Stomach (tissue), 9 donors: Measurements from ENCODE around the gene GCNT2. TPM values are rescaled to one million over a fixed set of nuclear protein-coding genes. Genes with fewer than 3 reads are reported as not detected.

Source experiments
- DNase-seq, 2 donors: peaks; one replicate each; pipeline versions ENCODE4 v3.0.0 to v3.0.0-alpha.2; 2013 to 2019
- H3K27ac ChIP-seq, 5 donors: fragments of 200-600 bp in 4 of 5; sonication (generic) in 4 of 5; one replicate each; pipeline ENCODE4 v1.5.1; 2013 to 2019; ENCODE audit warnings: mild to moderate bottlenecking in 1 of 5, moderate library complexity in 1 of 5
- H3K27me3 ChIP-seq, 3 donors: fragments of 200-600 bp; sonication (generic); one replicate each; pipeline ENCODE4 v1.5.1; 2017 to 2019; ENCODE audit warnings: mixed run types in 1 of 3
- H3K36me3 ChIP-seq, 4 donors: fragments of 200-600 bp; sonication (generic); 1 replicate in 3 of 4; 2 replicates in 1 of 4; pipeline ENCODE4 v1.5.1; 2016 to 2019
- H3K4me1 ChIP-seq, 4 donors: fragments of 200-600 bp; sonication (generic); one replicate each; pipeline ENCODE4 v1.5.1; 2016 to 2019
- H3K4me3 ChIP-seq, 4 donors: fragments of 200-600 bp; sonication (generic) in 3 of 4; one replicate each; pipeline ENCODE4 v1.5.1; 2016 to 2019; ENCODE audit warnings: mild to moderate bottlenecking in 1 of 4
- H3K9me3 ChIP-seq, 4 donors: fragments of 200-600 bp; sonication (generic); one replicate each; pipeline ENCODE4 v1.5.1; 2016 to 2019
- CTCF ChIP-seq, 7 experiments: fragments of 450-650 bp in 4 of 7; fragments of 200-600 bp in 3 of 7; sonication (generic) in 3 of 7; IDR thresholded peaks; one replicate each; pipeline ENCODE4 v1.5.1; 2016 to 2019; ENCODE audit warnings: antibody characterized with exemption in 7 of 7, control low read depth in 2 of 7, mild to moderate bottlenecking in 1 of 7
- EP300 ChIP-seq: sonication (generic); formaldehyde crosslinking; IDR thresholded peaks from one replicate; pipeline ENCODE4 v1.6.1; 2017; ENCODE audit warnings: antibody characterized with exemption
- POLR2A ChIP-seq, 4 donors: fragments of 450-650 bp; IDR thresholded peaks; one replicate each; pipeline ENCODE4 v1.6.1; 2016; ENCODE audit warnings: antibody characterized with exemption in 4 of 4, control low read depth in 2 of 4, mild to moderate bottlenecking in 1 of 4, moderate library complexity in 1 of 4
- POLR2AphosphoS5 ChIP-seq, 3 donors: sonication (generic); formaldehyde crosslinking; IDR thresholded peaks; one replicate each; pipeline ENCODE4 v1.6.1; 2016; ENCODE audit warnings: antibody characterized with exemption in 3 of 3
- WGBS, 5 donors: extraction: QIAGEN DNeasy Blood & Tissue Kit in 3 of 5; methylation state at CpG; one replicate each; pipeline versions ENCODE4 v1.1.5 to v1.1.7; 2013 to 2018; 5-methylcytosine and 5-hydroxymethylcytosine counted together
- intact Hi-C: fragments of 100-400 bp; cut with DNase I; formaldehyde crosslinking; loops from one replicate; pipeline ENCODE4 v1.15.1; 2023; ENCODE audit warnings: low total_unique reads
- polyA plus RNA-seq, 3 donors: library from polyadenylated mRNA; stranded (reverse); fragments of 200-250 nt; gene quantifications; one replicate each; pipeline ENCODE4 v1.2.3, GENCODE V29; 2013
- total RNA-seq, 5 donors: library from RNA; depleted of rRNA; stranded (reverse); fragments of >200 nt; gene quantifications; one replicate each; pipeline versions ENCODE4 v1.1.0 to v1.2.3, GENCODE V29; 2014 to 2016
- donor health status: healthy with polysubstance abuse.
- donor health status: Bipolar disorder and iron deficiency.
- donor health status: healthy.

The GCNT2 gene
- total and polyA plus RNA-seq, 8 donors: 4.5 to 132 (median 29.7) TPM

- intact Hi-C loops: no loop called here
Observed at GRCh38 chr6:10510592-10511367, 10.4 kb upstream of the GCNT2 start.

GRCh38 chr6:10511477-10511876, 9.7 kb upstream of the GCNT2 start:
- WGBS, 5 donors: 45 to 70% (median 54%) methylated on average over 2 of the region's 2 CpGs
- DNase-seq: peak in 1 of 2 donors; percentile 56
- Histone ChIP-seq H3K4me3 (no peak overlapping the region), H3K27me3 (no peaks in the 10 kb centered on the region), H3K9me3 (no peaks in the 10 kb centered on the region), H3K27ac (peak overlapping the region in 2 of 5 donors; percentile 32 to 69), H3K36me3 (no peaks in the 10 kb centered on the region), H3K4me1 (peaks cover 5 to 41% (median 19%) of the 10 kb centered on the region in 4 donors)
- intact Hi-C loops: no loop called here
- TF ChIP-seq EP300 (no peak), POLR2AphosphoS5 (IDR thresholded peaks at IDR 0.05) (peak in 2 of 3 donors; percentile 30 to 39)

More at GRCh38 chr6:10510592-10511367, 10.4 kb upstream of the GCNT2 start:
- WGBS, 5 donors: 26 to 40% (median 31%) methylated on average over 17 of the region's 17 CpGs
- DNase-seq: peak; percentile 75 to 86
- Histone ChIP-seq H3K4me1 (peaks cover 5 to 41% (median 19%) of the 10 kb centered on the region in 4 donors), H3K9me3 (no peaks in the 10 kb centered on the region), H3K36me3 (no peaks in the 10 kb centered on the region), H3K4me3 (peak overlapping the region in 1 of 4 donors; percentile 13), H3K27me3 (no peaks in the 10 kb centered on the region), H3K27ac (peak overlapping the region in 3 of 5 donors; percentile 3 to 69 (median 32))
- no peak for TF ChIP-seq EP300
- peak; percentile 36 to 54 (median 50) for TF ChIP-seq POLR2AphosphoS5 (IDR thresholded peaks at IDR 0.05)
- TF ChIP-seq CTCF (IDR thresholded peaks at IDR 0.05): peak in 5 of 7 experiments; percentile 46 to 74 (median 59)

GRCh38 chr6:10513544-10513943, 7.6 kb upstream of the GCNT2 start:
- 29 to 81% (median 52%) methylated on average over 2 of the region's 2 CpGs for WGBS, 5 donors
- Histone ChIP-seq H3K27ac (no peak overlapping the region), H3K4me1 (peaks cover 4 to 36% (median 15%) of the 10 kb centered on the region in 4 donors), H3K36me3 (no peaks in the 10 kb centered on the region), H3K27me3 (no peaks in the 10 kb centered on the region), H3K4me3 (no peak overlapping the region), H3K9me3 (no peaks in the 10 kb centered on the region)
- TF ChIP-seq CTCF (IDR thresholded peaks at IDR 0.05): no peak
- TF ChIP-seq POLR2AphosphoS5 (IDR thresholded peaks at IDR 0.05): no peak
- no peak for TF ChIP-seq EP300
- TF ChIP-seq POLR2A (IDR thresholded peaks at IDR 0.05): no peak
- intact Hi-C loops: no loop called here
- peak in 1 of 2 donors; percentile 25 for DNase-seq

GRCh38 chr6:10514049-10514780, 6.9 kb upstream of the GCNT2 start:
- H3K9me3 ChIP-seq: no peaks in the 10 kb centered on the region
- peaks cover 7 to 36% (median 18%) of the 10 kb centered on the region in 4 donors for H3K4me1 ChIP-seq
- 57 to 82% (median 73%) methylated on average over 14 to 15 of the region's 15 CpGs for WGBS, 5 donors
- H3K4me3 ChIP-seq: no peak overlapping the region
- intact Hi-C loops: no loop called here
- no peak overlapping the region for H3K27ac ChIP-seq
- DNase-seq: no peak
- no peaks in the 10 kb centered on the region for H3K36me3 ChIP-seq
- no peak for TF ChIP-seq POLR2AphosphoS5 (IDR thresholded peaks at IDR 0.05)
- TF ChIP-seq CTCF (IDR thresholded peaks at IDR 0.05): no peak
- no peak for TF ChIP-seq EP300
- no peak for TF ChIP-seq POLR2A (IDR thresholded peaks at IDR 0.05)
- no peaks in the 10 kb centered on the region for H3K27me3 ChIP-seq
